ENCODE results near the gene CFAP77.

The CFAP77 gene

DNA sequence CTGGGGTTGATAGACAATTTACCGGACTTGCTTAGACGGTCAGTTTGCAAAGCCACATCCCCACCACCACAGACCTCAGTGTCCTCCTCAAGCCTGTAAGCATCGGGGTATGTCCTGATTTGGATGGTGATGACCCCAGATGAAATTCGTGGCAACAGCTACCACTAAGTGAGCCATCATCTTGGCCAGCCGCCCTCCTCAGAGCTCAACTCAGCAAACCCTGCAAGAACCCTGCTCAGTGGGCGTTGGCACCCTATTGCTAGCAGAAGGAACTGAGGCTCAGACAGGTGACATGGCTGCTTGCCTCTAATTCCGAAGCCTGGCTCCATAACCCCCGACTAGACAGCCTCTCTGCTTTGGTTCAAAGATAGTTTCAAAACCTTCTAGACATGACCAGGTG, 131.0 kb downstream of the CFAP77 start:
- peaks cover 3% of the 10 kb centered on the region for H3K9me3 Mint-ChIP-seq
- no peaks in the 10 kb centered on the region for H3K36me3 Mint-ChIP-seq (ENCODE audit: low read depth)
- peaks cover 13% of the 10 kb centered on the region for H3K4me1 Mint-ChIP-seq
- H3K4me3 Mint-ChIP-seq: no peak overlapping the region
- H3K27ac Mint-ChIP-seq: no peak overlapping the region
- TF ChIP-seq CTCF (IDR thresholded peaks at IDR 0.05; ENCODE audit: unreplicated experiment in 3 of 3): no peak
- H3K27me3 Mint-ChIP-seq (ENCODE audit: low read depth): peaks cover 35% of the 10 kb centered on the region

GRCh38 chr9:132541870-132542830, 132.1 kb downstream of the CFAP77 start:
- H3K4me1 Mint-ChIP-seq: peaks cover 23% of the 10 kb centered on the region
- peaks cover 32% of the 10 kb centered on the region for H3K27me3 Mint-ChIP-seq (ENCODE audit: low read depth)
- no peak overlapping the region for H3K4me3 Mint-ChIP-seq
- TF ChIP-seq CTCF (IDR thresholded peaks at IDR 0.05; ENCODE audit: unreplicated experiment in 3 of 3): no peak
- H3K36me3 Mint-ChIP-seq (ENCODE audit: low read depth): no peaks in the 10 kb centered on the region
- H3K9me3 Mint-ChIP-seq: peaks cover under 1% of the 10 kb centered on the region
- no peak overlapping the region for H3K27ac Mint-ChIP-seq

GRCh38 chr9:132543251-132543650, 133.2 kb downstream of the CFAP77 start:
- H3K27ac Mint-ChIP-seq: no peak overlapping the region
- peaks cover 30% of the 10 kb centered on the region for H3K27me3 Mint-ChIP-seq (ENCODE audit: low read depth)
- H3K4me3 Mint-ChIP-seq: no peak overlapping the region
- TF ChIP-seq CTCF (IDR thresholded peaks at IDR 0.05; ENCODE audit: unreplicated experiment in 3 of 3): no peak
- no peaks in the 10 kb centered on the region for H3K9me3 Mint-ChIP-seq
- H3K4me1 Mint-ChIP-seq: peaks cover 34% of the 10 kb centered on the region
- H3K36me3 Mint-ChIP-seq (ENCODE audit: low read depth): no peaks in the 10 kb centered on the region

GRCh38 chr9:132543960-132544359, 133.9 kb downstream of the CFAP77 start:
- Mint-ChIP-seq H3K9me3 (no peaks in the 10 kb centered on the region), H3K4me3 (no peak overlapping the region), H3K4me1 (peaks cover 41% of the 10 kb centered on the region), H3K27ac (peak overlapping the region in 2 of 3 experiments; percentile 37 to 51), H3K27me3 (ENCODE audit: low read depth) (peaks cover 30% of the 10 kb centered on the region), H3K36me3 (ENCODE audit: low read depth) (no peaks in the 10 kb centered on the region)
- no peak for TF ChIP-seq CTCF (IDR thresholded peaks at IDR 0.05; ENCODE audit: unreplicated experiment in 3 of 3)

GRCh38 chr9:132545578-132545977, 135.6 kb downstream of the CFAP77 start:
- peaks cover 48% of the 10 kb centered on the region for H3K4me1 Mint-ChIP-seq
- TF ChIP-seq CTCF (IDR thresholded peaks at IDR 0.05; ENCODE audit: unreplicated experiment in 3 of 3): no peak
- no peaks in the 10 kb centered on the region for H3K36me3 Mint-ChIP-seq (ENCODE audit: low read depth)
- H3K9me3 Mint-ChIP-seq: no peaks in the 10 kb centered on the region
- peak overlapping the region in 1 of 3 experiments; percentile 90 for H3K27ac Mint-ChIP-seq
- H3K4me3 Mint-ChIP-seq: no peak overlapping the region
- peaks cover 30% of the 10 kb centered on the region for H3K27me3 Mint-ChIP-seq (ENCODE audit: low read depth)
